Measurements from ENCODE around the gene FOSB. TPM values are rescaled to one million over a fixed set of nuclear protein-coding genes. Genes with fewer than 3 reads are reported as not detected.

The FOSB gene
- total RNA-seq, 1 donor from 2014 or later: 3.6 TPM

DNA sequence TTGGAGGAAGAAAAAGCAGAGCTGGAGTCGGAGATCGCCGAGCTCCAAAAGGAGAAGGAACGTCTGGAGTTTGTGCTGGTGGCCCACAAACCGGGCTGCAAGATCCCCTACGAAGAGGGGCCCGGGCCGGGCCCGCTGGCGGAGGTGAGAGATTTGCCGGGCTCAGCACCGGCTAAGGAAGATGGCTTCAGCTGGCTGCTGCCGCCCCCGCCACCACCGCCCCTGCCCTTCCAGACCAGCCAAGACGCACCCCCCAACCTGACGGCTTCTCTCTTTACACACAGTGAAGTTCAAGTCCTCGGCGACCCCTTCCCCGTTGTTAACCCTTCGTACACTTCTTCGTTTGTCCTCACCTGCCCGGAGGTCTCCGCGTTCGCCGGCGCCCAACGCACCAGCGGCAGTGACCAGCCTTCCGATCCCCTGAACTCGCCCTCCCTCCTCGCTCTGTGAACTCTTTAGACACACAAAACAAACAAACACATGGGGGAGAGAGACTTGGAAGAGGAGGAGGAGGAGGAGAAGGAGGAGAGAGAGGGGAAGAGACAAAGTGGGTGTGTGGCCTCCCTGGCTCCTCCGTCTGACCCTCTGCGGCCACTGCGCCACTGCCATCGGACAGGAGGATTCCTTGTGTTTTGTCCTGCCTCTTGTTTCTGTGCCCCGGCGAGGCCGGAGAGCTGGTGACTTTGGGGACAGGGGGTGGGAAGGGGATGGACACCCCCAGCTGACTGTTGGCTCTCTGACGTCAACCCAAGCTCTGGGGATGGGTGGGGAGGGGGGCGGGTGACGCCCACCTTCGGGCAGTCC is 5.0 kb downstream of the FOSB start:
- intact Hi-C loops (cut with DNase I): no loop called here
- no peak overlapping the region for H3K27ac ChIP-seq
- TF ChIP-seq, protein P1, sequence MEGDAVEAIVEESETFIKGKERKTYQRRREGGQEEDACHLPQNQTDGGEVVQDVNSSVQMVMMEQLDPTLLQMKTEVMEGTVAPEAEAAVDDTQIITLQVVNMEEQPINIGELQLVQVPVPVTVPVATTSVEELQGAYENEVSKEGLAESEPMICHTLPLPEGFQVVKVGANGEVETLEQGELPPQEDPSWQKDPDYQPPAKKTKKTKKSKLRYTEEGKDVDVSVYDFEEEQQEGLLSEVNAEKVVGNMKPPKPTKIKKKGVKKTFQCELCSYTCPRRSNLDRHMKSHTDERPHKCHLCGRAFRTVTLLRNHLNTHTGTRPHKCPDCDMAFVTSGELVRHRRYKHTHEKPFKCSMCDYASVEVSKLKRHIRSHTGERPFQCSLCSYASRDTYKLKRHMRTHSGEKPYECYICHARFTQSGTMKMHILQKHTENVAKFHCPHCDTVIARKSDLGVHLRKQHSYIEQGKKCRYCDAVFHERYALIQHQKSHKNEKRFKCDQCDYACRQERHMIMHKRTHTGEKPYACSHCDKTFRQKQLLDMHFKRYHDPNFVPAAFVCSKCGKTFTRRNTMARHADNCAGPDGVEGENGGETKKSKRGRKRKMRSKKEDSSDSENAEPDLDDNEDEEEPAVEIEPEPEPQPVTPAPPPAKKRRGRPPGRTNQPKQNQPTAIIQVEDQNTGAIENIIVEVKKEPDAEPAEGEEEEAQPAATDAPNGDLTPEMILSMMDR (IDR thresholded peaks at IDR 0.05): no peak
- peaks cover 23% of the 10 kb centered on the region for H3K4me1 ChIP-seq
- no peaks in the 10 kb centered on the region for H3K36me3 ChIP-seq
- H3K9me3 ChIP-seq: no peaks in the 10 kb centered on the region
- DNase-seq: no peak
- peaks cover 9% of the 10 kb centered on the region for H3K27me3 ChIP-seq
- no peak for ATAC-seq
- H3K4me3 ChIP-seq: no peak overlapping the region

GRCh38 chr19:45473367-45473681 is 5.5 kb downstream of the FOSB start:
- no peak for ATAC-seq
- Histone ChIP-seq H3K27ac (no peak overlapping the region), H3K4me1 (peaks cover 23% of the 10 kb centered on the region), H3K27me3 (peaks cover 9% of the 10 kb centered on the region), H3K4me3 (no peak overlapping the region), H3K9me3 (no peaks in the 10 kb centered on the region), H3K36me3 (no peaks in the 10 kb centered on the region)
- no peak for DNase-seq
- TF ChIP-seq, protein P1 (IDR thresholded peaks at IDR 0.05): no peak
- intact Hi-C loops (cut with DNase I): no loop called here

DNA sequence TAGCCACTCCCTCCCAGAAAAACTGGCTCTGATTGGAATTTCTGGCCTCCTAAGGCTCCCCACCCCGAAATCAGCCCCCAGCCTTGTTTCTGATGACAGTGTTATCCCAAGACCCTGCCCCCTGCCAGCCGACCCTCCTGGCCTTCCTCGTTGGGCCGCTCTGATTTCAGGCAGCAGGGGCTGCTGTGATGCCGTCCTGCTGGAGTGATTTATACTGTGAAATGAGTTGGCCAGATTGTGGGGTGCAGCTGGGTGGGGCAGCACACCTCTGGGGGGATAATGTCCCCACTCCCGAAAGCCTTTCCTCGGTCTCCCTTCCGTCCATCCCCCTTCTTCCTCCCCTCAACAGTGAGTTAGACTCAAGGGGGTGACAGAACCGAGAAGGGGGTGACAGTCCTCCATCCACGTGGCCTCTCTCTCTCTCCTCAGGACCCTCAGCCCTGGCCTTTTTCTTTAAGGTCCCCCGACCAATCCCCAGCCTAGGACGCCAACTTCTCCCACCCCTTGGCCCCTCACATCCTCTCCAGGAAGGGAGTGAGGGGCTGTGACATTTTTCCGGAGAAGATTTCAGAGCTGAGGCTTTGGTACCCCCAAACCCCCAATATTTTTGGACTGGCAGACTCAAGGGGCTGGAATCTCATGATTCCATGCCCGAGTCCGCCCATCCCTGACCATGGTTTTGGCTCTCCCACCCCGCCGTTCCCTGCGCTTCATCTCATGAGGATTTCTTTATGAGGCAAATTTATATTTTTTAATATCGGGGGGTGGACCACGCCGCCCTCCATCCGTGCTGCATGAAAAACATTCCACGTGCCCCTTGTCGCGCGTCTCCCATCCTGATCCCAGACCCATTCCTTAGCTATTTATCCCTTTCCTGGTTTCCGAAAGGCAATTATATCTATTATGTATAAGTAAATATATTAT is 6.1 kb downstream of the FOSB start:
- Histone ChIP-seq H3K4me3 (no peak overlapping the region), H3K27ac (no peak overlapping the region), H3K27me3 (peaks cover 9% of the 10 kb centered on the region), H3K4me1 (peaks cover 18% of the 10 kb centered on the region), H3K36me3 (no peaks in the 10 kb centered on the region), H3K9me3 (no peaks in the 10 kb centered on the region)
- no peak for DNase-seq
- intact Hi-C loops (cut with DNase I): no loop called here
- TF ChIP-seq, protein P1 (IDR thresholded peaks at IDR 0.05): no peak
- no peak for ATAC-seq

- Histone ChIP-seq H3K4me1 (peaks cover 15% of the 10 kb centered on the region), H3K4me3 (no peak overlapping the region), H3K36me3 (no peaks in the 10 kb centered on the region), H3K27me3 (peaks cover 9% of the 10 kb centered on the region), H3K9me3 (no peaks in the 10 kb centered on the region), H3K27ac (no peak overlapping the region)
- ATAC-seq (no peak), DNase-seq (no peak)
- TF ChIP-seq, protein P1 (IDR thresholded peaks at IDR 0.05): no peak
- intact Hi-C loops (cut with DNase I): no loop called here
Observed at GRCh38 chr19:45474606-45475521, 7.1 kb downstream of the FOSB start.

- Histone ChIP-seq H3K36me3 (no peaks in the 10 kb centered on the region), H3K4me3 (no peak overlapping the region), H3K9me3 (no peaks in the 10 kb centered on the region), H3K4me1 (peaks cover 11% of the 10 kb centered on the region), H3K27me3 (peaks cover 9% of the 10 kb centered on the region), H3K27ac (no peak overlapping the region)
- intact Hi-C loops (cut with DNase I): no loop called here
- TF ChIP-seq, protein P1 (IDR thresholded peaks at IDR 0.05): no peak
- DNase-seq (no peak), ATAC-seq (no peak)
Observed at GRCh38 chr19:45475537-45476291, 7.9 kb downstream of the FOSB start.
